Effector memory CD4-positive, alpha-beta T cell (primary cell): ENCODE results near the gene LPAR5.

Source experiments
- DNase-seq, 3 donors: peaks; one replicate each; pipeline ENCODE4 v3.0.0-alpha.2; 2020
- H3K27ac ChIP-seq: 2 replicates; pipeline ENCODE4 v1.7.0; 2013; ENCODE audit warnings: mild to moderate bottlenecking, low read length, moderate library complexity; ENCODE audit not compliant: insufficient read depth, poor library complexity, severe bottlenecking
- H3K27me3 ChIP-seq: replicated peaks from 2 replicates; pipeline ENCODE4 v1.7.0; 2013; ENCODE audit warnings: mild to moderate bottlenecking, low read length; ENCODE audit not compliant: insufficient read depth, control insufficient read depth, poor library complexity, severe bottlenecking
- H3K36me3 ChIP-seq: 2 replicates; pipeline ENCODE4 v1.7.0; 2013; ENCODE audit warnings: mild to moderate bottlenecking, low read length, moderate library complexity; ENCODE audit not compliant: control insufficient read depth, insufficient read depth
- H3K4me1 ChIP-seq: 2 replicates; pipeline ENCODE4 v1.7.0; 2013; ENCODE audit warnings: low read length, mild to moderate bottlenecking; ENCODE audit not compliant: control insufficient read depth, insufficient read depth, poor library complexity, severe bottlenecking
- H3K4me3 ChIP-seq: 2 replicates; pipeline ENCODE4 v1.7.0; 2013; ENCODE audit warnings: low read length, low read depth, mild to moderate bottlenecking; ENCODE audit not compliant: insufficient read depth, poor library complexity, severe bottlenecking
- H3K9me3 ChIP-seq: 2 replicates; pipeline ENCODE4 v1.7.0; 2013; ENCODE audit warnings: mild to moderate bottlenecking, low read length, moderate library complexity; ENCODE audit not compliant: control insufficient read depth

Gene LPAR5

GRCh38 chr12:6620885-6621274, 14.9 kb downstream of the LPAR5 start:
- no peak overlapping the region for H3K27ac ChIP-seq
- H3K36me3 ChIP-seq, result peaks cover 7% of the 10 kb centered on the region
- peak overlapping the region; percentile 29 for H3K4me3 ChIP-seq
- H3K27me3 ChIP-seq, result no peaks in the 10 kb centered on the region
- DNase-seq, result no peak
- no peaks in the 10 kb centered on the region for H3K9me3 ChIP-seq
- H3K4me1 ChIP-seq, result peaks cover 6% of the 10 kb centered on the region

- Histone ChIP-seq H3K27me3 (no peaks in the 10 kb centered on the region), H3K27ac (no peak overlapping the region), H3K36me3 (peaks cover 7% of the 10 kb centered on the region), H3K4me1 (peaks cover 6% of the 10 kb centered on the region), H3K9me3 (no peaks in the 10 kb centered on the region), H3K4me3 (peak overlapping the region; percentile 29)
- peak in 1 of 3 donors; percentile 32 for DNase-seq
These were observed 15.4 kb downstream of the LPAR5 start for GRCh38 chr12:6620137-6620884.

GRCh38 chr12:6618483-6619225, 17.1 kb downstream of the LPAR5 start:
- Histone ChIP-seq H3K4me1 (peaks cover 6% of the 10 kb centered on the region), H3K36me3 (peaks cover 7% of the 10 kb centered on the region), H3K27ac (no peak overlapping the region), H3K4me3 (no peak overlapping the region), H3K27me3 (no peaks in the 10 kb centered on the region), H3K9me3 (no peaks in the 10 kb centered on the region)
- no peak for DNase-seq

GRCh38 chr12:6615802-6616201, 20.0 kb downstream of the LPAR5 start:
- Histone ChIP-seq H3K9me3 (no peaks in the 10 kb centered on the region), H3K27me3 (no peaks in the 10 kb centered on the region), H3K27ac (peak overlapping the region; percentile 1), H3K4me3 (no peak overlapping the region), H3K36me3 (peaks cover 7% of the 10 kb centered on the region), H3K4me1 (peaks cover 32% of the 10 kb centered on the region)
- DNase-seq, result no peak

- Histone ChIP-seq H3K9me3 (no peaks in the 10 kb centered on the region), H3K4me1 (peaks cover 28% of the 10 kb centered on the region), H3K27ac (no peak overlapping the region), H3K4me3 (no peak overlapping the region), H3K36me3 (peaks cover 2% of the 10 kb centered on the region), H3K27me3 (no peaks in the 10 kb centered on the region)
- no peak for DNase-seq
These were observed 21.1 kb downstream of the LPAR5 start for GRCh38 chr12:6614513-6615172.

- DNase-seq, result peak in 2 of 3 donors; percentile 32 to 40
- H3K4me1 ChIP-seq, result peaks cover 28% of the 10 kb centered on the region
These were observed 21.8 kb downstream of the LPAR5 start for GRCh38 chr12:6613776-6614512.

GRCh38 chr12:6613015-6613775, 22.6 kb downstream of the LPAR5 start:
- H3K27me3 ChIP-seq, result no peaks in the 10 kb centered on the region
- H3K4me3 ChIP-seq, result peak overlapping the region; percentile 13
- H3K36me3 ChIP-seq, result no peaks in the 10 kb centered on the region
- H3K9me3 ChIP-seq, result no peaks in the 10 kb centered on the region
- peaks cover 28% of the 10 kb centered on the region for H3K4me1 ChIP-seq
- peak overlapping the region; percentile 39 for H3K27ac ChIP-seq
- DNase-seq, result peak in 1 of 3 donors; percentile 11

More at GRCh38 chr12:6613776-6614512, 21.8 kb downstream of the LPAR5 start:
- no peak overlapping the region for H3K27ac ChIP-seq
- H3K27me3 ChIP-seq, result no peaks in the 10 kb centered on the region
- no peaks in the 10 kb centered on the region for H3K9me3 ChIP-seq
- no peaks in the 10 kb centered on the region for H3K36me3 ChIP-seq
- H3K4me3 ChIP-seq, result no peak overlapping the region

- no peak for DNase-seq
- H3K27me3 ChIP-seq, result no peaks in the 10 kb centered on the region
- peaks cover 28% of the 10 kb centered on the region for H3K4me1 ChIP-seq
- H3K36me3 ChIP-seq, result no peaks in the 10 kb centered on the region
- H3K9me3 ChIP-seq, result no peaks in the 10 kb centered on the region
- H3K4me3 ChIP-seq, result peak overlapping the region; percentile 13
- peak overlapping the region; percentile 39 for H3K27ac ChIP-seq
These were observed 23.1 kb downstream of the LPAR5 start for GRCh38 chr12:6612652-6613014.

- Histone ChIP-seq H3K4me1 (peaks cover 28% of the 10 kb centered on the region), H3K36me3 (no peaks in the 10 kb centered on the region), H3K27ac (peak overlapping the region; percentile 39), H3K9me3 (no peaks in the 10 kb centered on the region), H3K27me3 (no peaks in the 10 kb centered on the region), H3K4me3 (peak overlapping the region; percentile 13)
- DNase-seq, result no peak
These were observed 23.5 kb downstream of the LPAR5 start for GRCh38 chr12:6612247-6612646.
